SU-DHL-6 (cell line): ENCODE data around the gene TTC36.

Experiments used
- H2AFZ ChIP-seq: fragments of 200-600 bp; sonication (generic); 2 replicates; pipeline ENCODE4 v1.6.1; 2014; ENCODE audit warnings: low read depth, mild to moderate bottlenecking, moderate library complexity, mixed read lengths, antibody characterized with exemption, low read length; ENCODE audit not compliant: severe bottlenecking
- H3F3A ChIP-seq: fragments of 200-600 bp; shearing (Covaris generic); 2 replicates; pipeline ENCODE4 v1.6.0; 2016; ENCODE audit warnings: antibody characterized with exemption, mild to moderate bottlenecking; ENCODE audit not compliant: insufficient read depth
- H3K27ac ChIP-seq: fragments of 200-600 bp; sonication (generic); 2 replicates; pipeline ENCODE4 v1.5.1; 2016; ENCODE audit warnings: low read depth, mild to moderate bottlenecking, low read length, moderate library complexity, mixed read lengths
- H3K27me3 ChIP-seq: fragments of 200-600 bp; sonication (generic), shearing (Covaris generic); 2 replicates; pipeline ENCODE4 v1.6.0; 2014; ENCODE audit warnings: mild to moderate bottlenecking, low read length
- H3K36me3 ChIP-seq: fragments of 200-600 bp; sonication (generic); 2 replicates; pipeline ENCODE4 v1.6.1; 2014; ENCODE audit warnings: mild to moderate bottlenecking, low read length, mixed read lengths
- H3K4me2 ChIP-seq: fragments of 300-600, 200-600 bp; shearing (Covaris generic), sonication (generic); 2 replicates; pipeline ENCODE4 v1.6.0; 2014; ENCODE audit warnings: low read length, low read depth, mild to moderate bottlenecking; ENCODE audit not compliant: poor library complexity, severe bottlenecking
- H3K4me3 ChIP-seq: fragments of 200-600 bp; sonication (generic); 2 replicates; pipeline ENCODE4 v1.5.1; 2014; ENCODE audit warnings: antibody characterized with exemption, low read length, mild to moderate bottlenecking, mixed read lengths; ENCODE audit not compliant: insufficient read depth, poor library complexity, severe bottlenecking
- H3K79me2 ChIP-seq: fragments of 200-600 bp; sonication (generic); 2 replicates; pipeline ENCODE4 v1.6.1; 2014; ENCODE audit warnings: mild to moderate bottlenecking, low read length, moderate library complexity; ENCODE audit not compliant: insufficient read depth
- H3K9ac ChIP-seq: fragments of 200-600 bp; sonication (generic); 2 replicates; pipeline ENCODE4 v1.7.0; 2014; ENCODE audit warnings: mild to moderate bottlenecking, low read length
- H3K9me2 ChIP-seq: fragments of 200-600 bp; sonication (generic); replicated peaks from 2 replicates; pipeline ENCODE4 v1.6.1; 2014; ENCODE audit warnings: low read length; ENCODE audit not compliant: insufficient read depth
- H3K9me3 ChIP-seq: fragments of 200-600 bp; sonication (generic); 2 replicates; pipeline ENCODE4 v1.6.1; 2014; ENCODE audit warnings: low read length, mixed read lengths; ENCODE audit not compliant: insufficient read depth
- H4K20me1 ChIP-seq: fragments of 200-600 bp; sonication (generic); 2 replicates; pipeline ENCODE4 v1.6.1; 2014; ENCODE audit warnings: low read depth, mild to moderate bottlenecking, antibody characterized with exemption, low read length, moderate library complexity, mixed read lengths
- EZH2phosphoT487 ChIP-seq: fragments of 200-600 bp; sonication (generic), shearing (Covaris generic); conservative IDR thresholded peaks from 2 replicates; pipeline ENCODE4 v1.6.1; 2018; ENCODE audit warnings: mild to moderate bottlenecking, antibody characterized with exemption, low read length, moderate library complexity, mixed read lengths
- TF ChIP-seq, protein P1 (sequence below): fragments of 200-600 bp; sonication (generic); IDR thresholded peaks from one replicate; pipeline ENCODE4 v1.5.1; 2017; ENCODE audit warnings: antibody characterized with exemption, mild to moderate bottlenecking, low read length, moderate library complexity; ENCODE audit not compliant: insufficient read depth, poor library complexity, severe bottlenecking

The TTC36 gene

DNA sequence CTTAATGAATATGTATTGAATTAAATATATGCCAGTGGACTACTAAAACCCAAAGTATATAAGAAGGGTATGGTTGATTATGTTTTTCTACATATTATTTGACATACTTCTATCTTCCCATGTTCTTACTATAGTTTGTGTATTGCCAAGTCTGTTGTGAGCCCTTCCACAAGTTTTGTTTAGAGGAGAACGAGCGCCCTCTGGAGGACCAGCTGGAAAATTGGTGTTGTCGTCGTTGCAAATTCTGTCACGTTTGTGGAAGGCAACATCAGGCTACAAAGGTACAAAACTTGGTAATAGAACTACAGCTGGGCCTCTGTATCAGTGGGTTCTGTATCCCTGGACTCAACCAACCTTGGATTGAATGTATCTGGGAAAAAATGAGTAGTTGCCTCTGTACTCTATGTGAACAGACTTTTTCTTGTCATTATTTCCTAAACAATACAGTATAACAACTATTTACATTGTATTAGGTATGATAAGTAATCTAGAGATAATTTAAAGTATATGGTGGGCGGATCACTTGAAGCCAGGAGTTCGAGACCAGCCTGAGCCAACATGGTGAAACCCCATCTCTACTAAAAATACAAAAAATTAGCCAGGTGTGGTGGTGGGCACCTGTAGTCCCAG, 38.7 kb upstream of the TTC36 start:
- H2AFZ ChIP-seq: no peak overlapping the region
- no peaks in the 10 kb centered on the region for H3K27me3 ChIP-seq
- H3K4me3 ChIP-seq: no peak overlapping the region
- no peaks in the 10 kb centered on the region for H4K20me1 ChIP-seq
- H3K4me2 ChIP-seq: no peak overlapping the region
- H3K9me3 ChIP-seq: no peaks in the 10 kb centered on the region
- peaks cover 15% of the 10 kb centered on the region for H3F3A ChIP-seq
- peaks cover 60% of the 10 kb centered on the region for H3K36me3 ChIP-seq
- no peaks in the 10 kb centered on the region for H3K79me2 ChIP-seq
- H3K9ac ChIP-seq: no peak overlapping the region
- no peak for TF ChIP-seq EZH2phosphoT487
- TF ChIP-seq, protein P1, sequence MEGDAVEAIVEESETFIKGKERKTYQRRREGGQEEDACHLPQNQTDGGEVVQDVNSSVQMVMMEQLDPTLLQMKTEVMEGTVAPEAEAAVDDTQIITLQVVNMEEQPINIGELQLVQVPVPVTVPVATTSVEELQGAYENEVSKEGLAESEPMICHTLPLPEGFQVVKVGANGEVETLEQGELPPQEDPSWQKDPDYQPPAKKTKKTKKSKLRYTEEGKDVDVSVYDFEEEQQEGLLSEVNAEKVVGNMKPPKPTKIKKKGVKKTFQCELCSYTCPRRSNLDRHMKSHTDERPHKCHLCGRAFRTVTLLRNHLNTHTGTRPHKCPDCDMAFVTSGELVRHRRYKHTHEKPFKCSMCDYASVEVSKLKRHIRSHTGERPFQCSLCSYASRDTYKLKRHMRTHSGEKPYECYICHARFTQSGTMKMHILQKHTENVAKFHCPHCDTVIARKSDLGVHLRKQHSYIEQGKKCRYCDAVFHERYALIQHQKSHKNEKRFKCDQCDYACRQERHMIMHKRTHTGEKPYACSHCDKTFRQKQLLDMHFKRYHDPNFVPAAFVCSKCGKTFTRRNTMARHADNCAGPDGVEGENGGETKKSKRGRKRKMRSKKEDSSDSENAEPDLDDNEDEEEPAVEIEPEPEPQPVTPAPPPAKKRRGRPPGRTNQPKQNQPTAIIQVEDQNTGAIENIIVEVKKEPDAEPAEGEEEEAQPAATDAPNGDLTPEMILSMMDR: peak; percentile 85
- no peaks in the 10 kb centered on the region for H3K9me2 ChIP-seq
- H3K27ac ChIP-seq: no peak overlapping the region

DNA sequence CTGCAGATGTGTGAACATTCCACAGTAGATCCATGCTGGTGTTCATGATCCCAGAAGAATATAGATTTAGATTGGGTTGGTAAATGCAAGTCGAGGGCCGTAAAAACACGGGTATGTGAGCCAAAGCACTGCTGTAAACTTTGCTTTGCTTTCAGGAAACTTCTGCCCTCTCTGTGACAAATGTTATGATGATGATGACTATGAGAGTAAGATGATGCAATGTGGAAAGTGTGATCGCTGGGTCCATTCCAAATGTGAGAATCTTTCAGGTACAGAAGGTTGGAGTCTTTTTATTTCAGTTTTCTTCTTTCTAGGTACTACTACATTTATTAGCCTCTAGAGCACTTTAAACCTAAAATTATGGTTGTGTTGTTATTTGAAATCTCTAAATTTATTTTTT, 36.2 kb upstream of the TTC36 start:
- H3K9me2 ChIP-seq: no peaks in the 10 kb centered on the region
- TF ChIP-seq, protein P1: no peak
- TF ChIP-seq EZH2phosphoT487: no peak
- H3K4me2 ChIP-seq: no peak overlapping the region
- H3K36me3 ChIP-seq: peaks cover 69% of the 10 kb centered on the region
- no peak overlapping the region for H3K27ac ChIP-seq
- no peaks in the 10 kb centered on the region for H4K20me1 ChIP-seq
- H3K4me3 ChIP-seq: no peak overlapping the region
- H3K9me3 ChIP-seq: no peaks in the 10 kb centered on the region
- peaks cover 9% of the 10 kb centered on the region for H3F3A ChIP-seq
- no peaks in the 10 kb centered on the region for H3K27me3 ChIP-seq
- H3K79me2 ChIP-seq: no peaks in the 10 kb centered on the region
- no peak overlapping the region for H2AFZ ChIP-seq
- H3K9ac ChIP-seq: no peak overlapping the region

DNA sequence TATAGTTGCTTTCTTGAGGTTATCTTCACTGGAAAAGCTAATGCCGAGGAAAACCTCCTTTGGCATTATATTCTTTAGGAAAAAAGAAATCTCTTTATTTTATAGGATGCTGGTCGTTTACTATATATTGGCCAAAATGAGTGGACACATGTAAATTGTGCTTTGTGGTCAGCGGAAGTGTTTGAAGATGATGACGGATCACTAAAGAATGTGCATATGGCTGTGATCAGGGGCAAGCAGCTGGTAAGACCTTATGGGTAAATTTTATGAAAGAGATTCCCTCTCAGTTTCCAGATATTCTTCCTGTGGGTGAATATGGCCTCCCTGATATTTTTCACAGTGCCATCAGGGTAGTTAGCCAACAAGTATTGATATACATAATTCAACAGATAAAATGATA, 29.4 kb upstream of the TTC36 start:
- no peaks in the 10 kb centered on the region for H3K27me3 ChIP-seq
- no peak overlapping the region for H3K27ac ChIP-seq
- no peak for TF ChIP-seq EZH2phosphoT487
- TF ChIP-seq, protein P1: no peak
- no peaks in the 10 kb centered on the region for H3K9me2 ChIP-seq
- no peaks in the 10 kb centered on the region for H3K79me2 ChIP-seq
- no peaks in the 10 kb centered on the region for H3K9me3 ChIP-seq
- H3K36me3 ChIP-seq: peaks cover 54% of the 10 kb centered on the region
- no peak overlapping the region for H3K4me2 ChIP-seq
- no peaks in the 10 kb centered on the region for H4K20me1 ChIP-seq
- H2AFZ ChIP-seq: no peak overlapping the region
- no peak overlapping the region for H3K9ac ChIP-seq
- no peaks in the 10 kb centered on the region for H3F3A ChIP-seq
- no peak overlapping the region for H3K4me3 ChIP-seq
